Islet precursor cell (in vitro differentiated cells): ENCODE measurements around the gene PCID2.
A peak's percentile ranks its signal among the peaks of the same experiment; 100 is the strongest.
"Not testable (repeated sequence)": the region's sequence is repeated elsewhere in the genome, so short reads cannot be mapped to it uniquely, and the experiment has no call there.

Source experiments
- DNase-seq: peaks from one replicate; pipeline ENCODE4 v3.0.0-alpha.2; 2018

Gene PCID2

DNA sequence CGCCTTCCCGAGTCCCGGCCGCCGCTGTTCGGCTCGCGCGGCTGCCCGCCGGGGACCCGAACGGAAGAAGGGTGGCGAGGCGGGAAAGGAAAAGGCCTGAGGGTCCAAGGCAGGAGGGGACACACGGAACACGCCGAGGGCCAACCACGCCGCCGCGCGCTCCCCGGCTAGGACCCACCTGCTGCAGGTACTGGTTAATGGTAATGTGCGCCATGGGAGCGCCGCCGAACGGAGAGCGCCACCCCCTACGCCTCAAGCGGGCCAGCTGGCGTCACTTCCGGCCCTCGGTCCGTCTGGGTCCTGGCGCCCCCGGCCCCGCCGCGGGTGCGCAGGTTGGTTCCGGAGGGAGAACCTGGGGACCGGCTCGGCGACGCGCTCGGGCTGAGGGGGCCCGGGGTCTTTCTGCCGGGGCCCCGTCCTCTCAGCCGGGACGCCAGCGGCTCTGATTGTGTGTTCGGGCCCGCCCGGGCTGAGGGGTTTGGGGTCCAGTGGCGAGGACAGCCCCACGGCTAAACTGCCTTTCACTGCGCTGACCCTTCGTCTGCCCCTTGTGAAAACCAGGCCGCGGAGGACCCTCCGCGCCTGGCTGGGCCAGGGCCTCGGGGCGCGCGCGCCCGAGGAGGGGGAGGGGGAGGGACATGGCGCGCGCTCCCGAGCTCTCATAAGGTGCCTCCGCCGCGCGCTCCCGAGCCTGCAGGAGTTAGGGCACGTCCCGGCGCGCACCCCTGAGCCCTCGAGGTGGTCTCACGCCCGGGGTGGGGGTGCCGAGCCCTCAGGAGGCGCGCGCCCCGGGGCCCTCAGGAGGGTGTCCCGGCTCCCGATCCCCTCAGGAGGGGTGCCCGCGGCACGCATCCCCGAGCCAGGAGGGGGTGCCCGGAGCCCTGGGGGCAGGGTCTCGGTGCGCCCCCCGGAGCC lies at the start of gene PCID2:
Gene PCID2 (minus strand): TSS at position 249 of the 915 bp plus-strand sequence. CDS start 35 bp downstream, at position 214.
- DNase-seq = peak; percentile 94

DNA sequence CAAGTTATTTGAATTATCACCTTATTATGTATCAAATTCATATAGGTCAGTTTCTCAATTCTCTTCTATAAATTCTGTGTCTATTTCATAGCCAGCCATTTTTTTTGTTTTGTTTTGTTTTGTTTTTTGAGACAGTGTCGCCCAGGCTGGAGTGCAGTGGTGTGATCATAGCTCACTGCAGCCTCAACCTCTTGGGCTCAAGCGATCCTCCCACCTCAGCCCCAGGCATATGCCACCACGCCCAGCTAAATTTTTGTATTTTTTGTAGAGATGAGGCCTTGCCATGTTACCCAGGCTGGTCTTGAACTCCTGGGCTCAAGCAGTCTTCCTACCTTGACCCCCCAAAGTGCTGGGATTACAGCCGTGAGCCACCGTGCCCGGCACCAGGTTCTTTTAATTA lies 49.4 kb upstream of the PCID2 start:
- not testable (repeated sequence) for DNase-seq

DNA sequence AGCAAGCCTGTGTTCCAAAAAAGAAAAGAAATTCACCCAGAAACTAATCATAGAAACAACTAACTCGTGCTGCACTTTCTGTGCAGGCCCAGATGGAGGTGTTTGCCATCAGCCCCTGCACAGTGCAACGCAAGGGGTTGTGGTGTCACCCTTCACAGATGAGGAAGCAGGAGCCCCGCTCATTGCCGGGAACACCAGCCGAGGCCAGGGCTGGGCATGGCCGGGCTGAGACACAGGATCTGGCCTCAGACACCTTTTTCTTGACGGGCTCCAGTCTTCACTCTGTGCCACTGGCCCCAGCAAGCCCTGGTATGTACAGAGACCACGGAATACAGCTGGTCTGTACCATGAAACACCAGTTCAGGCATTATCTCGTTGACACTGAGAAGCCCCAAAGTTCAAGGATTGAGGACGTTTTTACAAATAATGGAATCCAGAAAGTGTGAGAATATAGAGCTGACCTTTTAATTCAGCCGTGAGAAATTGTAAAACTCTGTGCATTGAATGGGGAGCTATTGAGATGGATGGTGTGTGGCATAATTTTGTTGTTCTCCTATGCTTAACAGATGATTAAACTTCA lies 44.1 kb upstream of the PCID2 start:
- DNase-seq = no peak

DNA sequence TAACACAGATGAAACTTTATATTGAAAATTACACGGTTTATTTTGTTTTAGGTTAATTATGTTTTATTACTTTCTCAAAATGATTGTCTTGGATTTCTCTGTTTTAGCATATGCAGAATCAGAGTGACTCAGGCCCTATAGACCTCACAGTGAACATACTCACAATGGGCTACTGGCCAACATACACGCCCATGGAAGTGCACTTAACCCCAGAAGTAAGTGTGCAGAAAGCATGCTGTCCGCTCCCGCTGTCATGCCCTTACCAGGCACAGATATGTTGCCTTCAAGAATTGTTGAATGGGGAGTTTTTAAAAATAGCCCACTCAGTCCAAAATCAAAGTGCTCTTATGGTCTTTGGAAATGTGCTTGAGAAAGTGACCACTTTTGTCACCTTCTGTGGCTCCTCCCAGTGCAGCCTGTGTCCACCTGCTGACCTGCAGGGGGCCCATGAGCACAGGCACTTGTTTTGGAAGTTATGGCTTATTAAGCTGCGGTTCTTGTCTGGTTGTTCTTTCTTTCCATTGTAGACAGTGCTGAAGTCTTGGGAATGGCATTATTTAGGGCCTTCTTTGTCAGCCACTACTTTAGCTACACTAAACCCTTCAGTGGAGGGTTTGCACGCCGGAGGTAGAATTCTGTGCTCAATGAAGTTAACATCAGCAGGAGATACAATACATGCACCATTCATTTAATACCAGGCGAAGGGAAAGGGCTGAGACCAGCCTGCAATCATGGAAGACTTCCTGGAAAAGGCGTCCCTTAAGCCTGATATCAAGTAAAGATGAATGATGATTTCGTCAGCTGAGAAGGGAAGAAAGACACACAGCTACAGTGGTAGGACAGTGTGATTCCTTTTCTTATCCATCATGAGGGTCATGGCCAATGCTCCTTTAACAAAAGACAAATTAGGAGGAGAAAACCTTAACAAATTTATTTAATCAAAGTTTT lies 37.7 kb upstream of the PCID2 start:
- DNase-seq = no peak

DNA sequence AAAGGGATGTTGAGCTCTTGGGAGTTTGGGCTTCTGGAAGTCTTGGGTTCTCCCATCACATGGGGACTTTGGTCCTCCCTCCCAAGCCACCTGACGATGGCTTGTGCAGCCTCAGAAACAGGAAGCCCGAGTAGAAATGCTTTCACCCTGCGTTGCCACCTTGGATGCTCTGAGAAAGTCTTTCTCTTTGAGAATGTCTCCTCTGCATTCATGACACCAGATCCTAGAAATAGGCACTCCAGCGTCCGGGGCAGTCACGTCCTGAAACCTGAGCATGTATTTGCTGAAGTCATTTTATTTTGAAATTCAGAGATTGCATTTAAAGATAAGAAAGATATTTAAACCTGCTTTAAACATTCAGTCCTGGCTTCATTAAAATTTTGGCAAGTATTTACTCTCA lies 35.4 kb upstream of the PCID2 start:
- no peak for DNase-seq

DNA sequence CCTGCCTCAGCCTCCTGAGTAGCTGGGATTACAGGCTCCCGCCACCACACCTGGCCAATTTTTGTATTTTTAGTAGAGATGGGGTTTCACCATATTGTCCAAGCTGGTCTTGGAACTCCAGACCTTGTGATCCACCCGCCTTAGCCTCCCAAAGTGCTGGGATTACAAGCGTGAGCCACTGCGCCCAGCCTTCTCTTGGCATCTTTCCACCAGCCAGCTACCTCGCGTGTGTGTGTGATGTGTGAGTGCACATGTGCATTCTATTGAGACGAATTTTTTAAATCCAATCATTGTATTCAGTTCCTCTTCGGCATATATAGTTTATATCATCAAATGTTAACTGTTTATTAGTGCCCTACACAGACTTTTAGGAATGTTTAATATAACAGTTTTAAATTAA lies 33.2 kb upstream of the PCID2 start:
- peak; percentile 15 for DNase-seq

DNA sequence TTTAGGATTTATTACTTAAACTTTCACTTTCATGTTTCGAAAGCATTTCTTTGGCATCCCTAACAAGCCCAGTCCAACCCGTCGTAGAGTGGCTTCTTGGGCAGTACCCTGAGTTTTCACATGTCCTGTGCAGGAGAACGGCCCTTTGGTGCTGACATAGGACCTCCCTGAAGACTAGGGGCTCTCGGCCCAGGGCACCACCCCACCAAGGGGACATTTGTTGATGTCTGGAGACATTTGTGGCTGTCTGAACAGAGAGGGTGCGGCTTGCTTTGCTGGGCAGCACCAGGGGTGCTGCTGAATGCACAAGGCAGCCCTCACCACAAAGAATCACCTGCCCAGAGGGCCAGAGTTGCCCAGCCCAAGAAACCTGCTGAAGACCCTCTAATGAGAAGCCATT lies 31.5 kb upstream of the PCID2 start:
- DNase-seq = peak; percentile 12

DNA sequence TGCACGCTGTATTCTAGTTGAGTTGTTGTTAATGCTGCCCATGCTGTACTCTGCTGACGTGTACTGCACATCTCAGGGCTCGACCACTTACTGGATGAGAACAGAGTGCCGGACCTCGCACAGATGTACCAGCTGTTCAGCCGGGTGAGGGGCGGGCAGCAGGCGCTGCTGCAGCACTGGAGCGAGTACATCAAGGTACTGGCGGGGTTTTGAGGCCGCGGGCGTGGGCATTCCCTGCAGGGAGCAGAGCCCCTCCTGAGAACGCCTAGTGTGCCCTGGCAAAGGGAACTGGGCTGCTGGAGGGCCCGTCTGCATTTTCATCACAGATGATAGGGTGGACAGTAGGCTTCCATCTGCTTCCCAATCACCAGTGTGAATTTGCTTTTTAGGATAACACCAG lies 30.9 kb upstream of the PCID2 start:
- no peak for DNase-seq

DNA sequence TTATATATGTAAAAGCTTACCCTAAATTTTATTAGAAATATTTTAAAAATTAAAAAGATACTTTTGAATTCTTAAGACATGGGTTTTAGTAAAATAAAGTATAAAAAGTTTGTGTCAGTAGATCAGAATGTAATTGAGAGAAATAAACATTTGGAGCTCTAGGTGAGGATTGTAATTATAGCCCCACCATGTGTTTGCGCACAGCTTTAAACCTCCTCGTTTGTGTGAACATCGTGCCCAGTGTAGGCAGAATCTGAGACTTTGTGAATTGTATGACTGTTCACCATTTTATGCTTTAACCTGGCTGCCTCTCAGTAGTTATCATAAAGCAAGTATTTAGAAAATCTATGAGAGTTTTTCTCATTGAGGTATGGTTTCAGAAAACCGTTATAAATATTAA lies 30.1 kb upstream of the PCID2 start:
- DNase-seq = no peak

DNA sequence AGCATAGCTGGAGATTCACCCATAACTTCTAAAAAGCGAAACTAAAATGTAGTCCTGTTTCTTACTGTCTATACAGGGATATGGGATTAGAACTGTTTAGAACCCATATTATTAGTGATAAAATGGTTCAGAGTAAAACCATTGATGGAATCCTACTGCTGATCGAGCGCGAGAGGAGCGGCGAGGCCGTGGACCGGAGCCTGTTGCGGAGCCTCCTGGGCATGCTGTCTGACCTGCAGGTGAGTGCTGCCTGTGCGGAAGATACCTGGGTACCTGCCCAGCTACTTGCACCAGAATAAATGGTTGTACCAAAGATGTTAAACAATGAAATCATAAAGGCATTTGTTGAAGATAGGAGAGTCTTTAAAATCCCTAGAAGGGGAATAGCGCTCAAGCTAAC lies 24.6 kb upstream of the PCID2 start:
- no peak for DNase-seq

DNA sequence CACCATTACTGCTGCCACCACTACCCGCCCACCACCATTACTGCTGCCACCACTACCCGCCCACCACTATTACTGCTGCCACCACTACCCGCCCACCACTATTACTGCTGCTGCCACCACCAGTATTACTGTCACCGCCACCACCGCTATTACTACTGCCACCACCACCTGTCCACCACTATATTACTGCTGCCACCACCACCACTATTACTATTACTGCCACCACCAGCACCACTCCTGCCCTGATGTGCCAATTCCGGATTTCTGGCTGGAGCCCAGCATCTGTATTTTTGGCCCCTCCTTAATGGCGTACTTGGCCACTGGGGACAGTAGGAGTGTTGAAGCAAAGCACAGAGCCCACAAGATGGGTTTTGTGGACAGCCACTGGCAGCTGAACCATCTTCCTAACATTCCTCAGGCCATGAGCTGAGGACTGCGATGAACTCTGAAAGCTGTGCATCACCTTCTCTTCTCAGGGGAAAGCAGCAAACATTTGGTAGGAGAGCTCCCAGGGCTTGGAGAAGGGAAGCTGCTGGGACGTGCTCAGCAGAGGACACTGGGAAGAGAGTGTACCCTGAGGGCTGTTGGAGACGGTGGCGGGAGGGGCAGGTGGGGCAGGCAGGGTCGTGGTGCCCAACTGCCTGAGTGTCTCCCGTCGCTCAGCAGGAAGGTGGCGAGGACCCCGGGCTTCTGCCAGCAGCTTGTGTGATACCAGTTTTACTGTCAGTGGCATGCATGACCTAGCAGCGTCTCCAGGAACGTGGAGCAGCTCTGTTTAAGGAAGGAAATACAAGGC lies 23.9 kb upstream of the PCID2 start:
- no peak for DNase-seq

DNA sequence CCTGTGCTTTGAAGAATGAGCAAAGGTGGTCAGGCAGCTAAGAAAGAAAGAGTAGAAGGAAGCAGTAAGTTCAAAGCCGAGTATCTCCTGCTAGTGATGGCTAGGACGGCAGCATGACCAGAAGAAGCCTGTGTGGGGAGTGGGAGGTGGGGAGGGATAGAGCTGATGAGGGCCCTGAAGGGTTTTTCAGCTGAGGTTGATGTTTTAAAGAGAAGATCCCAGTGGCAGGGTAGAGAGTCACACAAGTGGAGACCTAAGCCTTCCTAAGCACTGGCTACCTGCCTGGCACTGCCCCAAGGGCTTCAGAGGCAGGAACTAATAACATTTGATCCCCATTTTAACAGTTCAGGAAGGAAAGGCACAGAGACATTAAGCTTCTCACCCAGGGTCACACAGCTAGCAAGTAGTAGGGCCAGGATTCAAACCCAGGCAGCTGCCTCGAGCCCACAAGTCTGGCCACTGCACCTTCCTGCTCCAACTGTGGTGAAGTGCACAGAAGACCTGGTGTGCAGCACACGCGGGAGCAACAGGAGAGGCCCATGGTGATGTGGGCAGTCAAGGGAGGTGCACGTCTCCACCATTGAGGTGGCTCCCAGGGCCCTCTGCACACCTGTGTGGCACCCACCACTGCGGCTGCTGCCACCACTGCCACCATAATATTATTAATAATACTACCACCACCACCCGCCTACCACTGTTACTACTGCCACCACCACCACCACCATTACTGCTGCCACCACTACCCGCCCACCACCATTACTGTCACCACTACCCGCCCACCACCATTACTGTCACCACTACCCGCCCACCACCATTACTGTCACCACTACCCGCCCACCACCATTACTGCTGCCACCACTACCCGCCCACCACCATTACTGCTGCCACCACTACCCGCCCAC lies 23.1 kb upstream of the PCID2 start:
- no peak for DNase-seq

DNA sequence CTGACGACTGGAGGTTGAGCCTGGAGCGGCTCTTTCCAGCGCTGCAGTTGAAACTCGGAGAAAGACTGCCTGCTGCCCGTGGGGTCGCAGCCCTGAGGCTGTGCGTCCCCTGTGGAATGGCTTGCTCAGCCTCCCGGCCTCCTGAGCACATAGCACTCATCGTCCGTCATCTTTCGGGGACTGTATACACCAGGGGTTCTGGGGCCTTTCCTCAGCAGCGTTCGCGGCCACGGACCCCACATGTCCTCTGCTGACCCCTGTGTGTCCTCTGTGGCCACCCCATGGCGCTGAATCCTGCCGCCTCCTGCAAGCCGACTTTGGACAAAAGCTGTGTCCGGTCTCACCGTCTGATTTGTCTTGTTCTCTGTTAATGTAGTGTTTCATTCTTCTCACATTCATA lies 21.3 kb upstream of the PCID2 start:
- DNase-seq = no peak

DNA sequence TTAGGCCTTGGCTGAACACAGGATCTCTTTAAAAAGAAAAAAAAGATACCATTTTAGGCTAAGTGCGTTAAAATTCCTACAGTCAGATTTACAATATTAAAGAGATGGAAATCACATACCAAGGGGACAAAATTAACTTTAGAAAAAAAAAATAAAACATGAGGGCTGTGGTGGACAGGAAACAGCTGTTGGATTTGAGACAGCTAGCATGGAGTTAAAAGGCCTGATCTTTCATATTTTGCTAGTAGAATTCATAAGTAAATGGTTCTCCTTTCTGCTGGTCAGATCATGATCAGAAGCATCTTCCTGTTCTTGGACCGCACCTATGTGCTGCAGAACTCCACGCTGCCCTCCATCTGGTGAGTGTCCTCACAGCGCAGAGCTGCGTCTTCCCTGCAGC lies 20.7 kb upstream of the PCID2 start:
- DNase-seq = no peak

DNA sequence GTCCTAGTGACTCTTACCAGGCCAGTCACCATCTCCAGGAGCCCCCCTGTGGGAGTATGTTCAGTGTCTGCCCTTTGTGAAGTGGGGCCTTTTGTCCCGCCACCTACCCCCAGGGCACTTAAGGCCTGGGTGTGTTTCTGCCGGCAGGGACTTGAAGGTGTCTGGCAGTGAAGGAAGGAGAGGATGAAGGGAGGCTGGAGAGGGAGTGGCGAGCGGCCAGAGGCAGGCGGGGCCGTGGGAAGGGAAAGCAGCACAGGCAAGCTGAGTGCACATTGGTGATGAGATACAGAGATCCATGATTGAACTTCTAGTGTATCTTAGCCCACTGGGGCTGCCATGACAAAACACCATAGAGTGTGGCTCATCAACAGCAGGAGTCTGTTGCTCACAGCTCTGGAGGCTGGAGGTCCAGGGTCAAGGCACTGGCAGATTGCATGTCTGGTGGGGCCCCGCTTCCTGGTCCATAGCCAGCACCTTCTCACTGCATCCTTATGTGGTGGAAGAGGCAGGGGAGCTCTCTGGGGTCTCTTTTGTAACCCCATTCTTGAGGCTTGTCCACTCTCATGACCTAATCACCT lies 18.5 kb upstream of the PCID2 start:
- no peak for DNase-seq

DNA sequence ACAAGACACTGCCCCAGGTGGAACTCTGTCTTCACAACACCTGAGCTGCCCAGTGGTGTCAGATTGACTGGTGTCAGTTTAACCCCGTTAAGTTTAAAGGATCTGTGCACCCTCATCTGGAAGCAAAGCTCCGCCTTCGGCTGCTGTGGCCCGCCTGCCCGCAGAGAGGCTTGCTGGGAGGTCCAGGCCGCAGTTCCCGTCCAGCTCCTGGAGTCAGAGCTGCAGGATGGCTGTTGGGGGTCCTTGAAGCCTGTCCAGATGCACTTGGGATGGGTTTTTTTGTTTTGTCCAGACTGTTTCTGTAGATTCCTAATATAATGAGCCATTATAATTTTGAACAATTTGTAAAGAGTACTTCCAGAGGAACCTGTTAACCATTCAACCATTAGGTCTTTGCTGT lies 17.0 kb upstream of the PCID2 start:
- DNase-seq = no peak

DNA sequence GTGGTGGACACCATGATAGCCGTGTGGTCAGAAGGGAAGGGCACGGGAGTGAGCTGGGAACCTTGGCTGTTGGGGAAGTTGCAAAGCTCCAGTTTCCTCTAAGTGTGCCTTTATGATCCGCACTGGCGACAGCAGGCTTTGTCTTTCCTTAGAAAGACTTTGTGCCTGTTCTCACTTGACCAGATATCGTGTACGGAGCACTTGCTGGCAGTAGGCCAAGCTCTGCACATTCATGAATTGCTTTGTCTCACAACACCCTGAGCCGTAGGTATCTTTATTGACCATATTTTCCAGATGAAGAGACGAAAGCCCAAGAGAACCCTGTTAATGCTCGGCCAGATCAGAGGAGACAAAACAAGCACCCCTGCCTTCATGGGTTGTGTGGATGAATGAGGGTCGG lies 16.0 kb upstream of the PCID2 start:
- no peak for DNase-seq

DNA sequence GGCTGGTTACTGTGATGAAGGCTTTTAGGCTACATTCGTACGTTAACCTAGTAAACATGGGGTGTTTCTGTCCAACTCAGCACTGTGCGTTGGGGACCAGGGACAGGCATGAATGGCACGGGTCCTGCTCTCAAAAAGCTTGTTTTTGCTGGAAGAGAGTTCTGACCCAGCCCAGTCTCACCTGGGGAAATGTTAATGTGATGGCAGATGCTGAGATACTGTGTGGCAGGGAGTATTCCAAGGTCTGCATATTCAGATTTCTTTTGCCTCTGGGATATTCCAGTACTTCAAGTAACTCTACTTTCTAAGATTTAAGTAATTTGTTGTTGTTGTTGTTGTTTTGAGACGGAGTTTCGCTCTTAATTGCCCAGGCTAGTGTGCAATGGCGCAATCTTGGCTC lies 14.6 kb upstream of the PCID2 start:
- no peak for DNase-seq

DNA sequence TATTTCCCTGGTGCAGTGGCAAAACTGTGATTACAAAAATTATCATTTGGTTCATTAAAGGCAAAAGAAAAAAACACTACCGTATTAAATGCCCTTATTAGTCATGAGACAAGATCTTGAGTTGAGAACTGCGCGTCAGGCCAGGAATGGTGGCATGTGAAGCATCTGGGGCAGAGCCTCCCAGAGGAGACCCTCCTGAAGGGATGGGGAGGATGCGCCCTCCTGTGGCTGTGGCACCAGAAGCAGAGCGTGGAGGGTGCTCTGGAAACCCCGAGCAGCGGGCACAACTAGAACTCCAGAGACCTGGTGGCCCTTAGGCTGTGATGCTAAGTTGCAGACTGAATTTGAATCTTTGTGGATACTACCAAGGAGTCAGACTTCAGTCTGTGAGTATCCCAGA lies 12.4 kb upstream of the PCID2 start:
- no peak for DNase-seq

DNA sequence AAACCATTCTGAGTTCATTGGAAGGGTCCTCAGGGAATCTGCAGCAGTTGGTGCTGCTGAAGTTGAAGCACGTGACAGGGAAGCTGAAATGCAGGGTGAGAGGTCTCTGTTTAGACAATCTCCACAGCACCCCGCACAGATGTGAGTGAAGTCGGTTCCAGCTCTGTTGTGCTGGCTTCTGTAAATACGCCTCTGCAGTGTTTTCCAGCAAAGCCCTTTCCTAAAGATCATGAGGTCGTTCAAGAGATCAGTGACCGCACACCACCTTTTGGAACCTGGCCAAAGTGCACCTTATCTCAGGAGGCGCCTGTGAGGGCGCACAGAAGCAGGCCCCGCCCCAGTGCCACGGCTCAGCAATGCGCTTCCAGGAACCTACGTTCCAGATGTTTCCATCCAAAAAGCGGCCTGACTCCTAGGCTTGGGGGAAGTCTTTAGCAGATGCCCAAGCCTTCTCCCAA lies 11.7 kb upstream of the PCID2 start:
- DNase-seq = no peak
